Trophoblast cell (in vitro differentiated cells and primary cell): ENCODE measurements around the gene ATIC.

Experiments used
- DNase-seq, 2 donors: peaks; one replicate each; pipeline ENCODE4 v3.0.0-alpha.2; 2016
- H2AFZ ChIP-seq: 2 replicates; pipeline ENCODE4 v1.6.1; 2013; ENCODE audit warnings: low read length, moderate library complexity, mild to moderate bottlenecking; ENCODE audit not compliant: insufficient read depth, poor library complexity
- H2AK5ac ChIP-seq: 2 replicates; pipeline ENCODE4 v1.6.1; 2013; ENCODE audit warnings: mild to moderate bottlenecking, low read length
- H2BK120ac ChIP-seq: 2 replicates; pipeline ENCODE4 v1.6.1; 2013; ENCODE audit warnings: low read length, mild to moderate bottlenecking, moderate library complexity; ENCODE audit not compliant: insufficient read depth, poor library complexity
- H2BK12ac ChIP-seq: 2 replicates; pipeline ENCODE4 v1.6.1; 2013; ENCODE audit warnings: mild to moderate bottlenecking, low read length, moderate library complexity
- H2BK5ac ChIP-seq: 2 replicates; pipeline ENCODE4 v1.6.1; 2013; ENCODE audit warnings: low read length, low read depth, moderate library complexity, mild to moderate bottlenecking; ENCODE audit not compliant: poor library complexity
- H3K14ac ChIP-seq: 2 replicates; pipeline ENCODE4 v1.6.1; 2013; ENCODE audit warnings: mild to moderate bottlenecking, low read length
- H3K18ac ChIP-seq: 2 replicates; pipeline ENCODE4 v1.6.1; 2013; ENCODE audit warnings: mild to moderate bottlenecking, low read length
- H3K23ac ChIP-seq: 2 replicates; pipeline ENCODE4 v1.6.1; 2013; ENCODE audit warnings: low read length
- H3K27ac ChIP-seq: 2 replicates; pipeline ENCODE4 v1.5.1; 2013; ENCODE audit warnings: low read depth, mild to moderate bottlenecking, inconsistent platforms, low read length, moderate library complexity
- H3K27me3 ChIP-seq: 2 replicates; pipeline ENCODE4 v1.6.1; 2013; ENCODE audit warnings: inconsistent platforms, mild to moderate bottlenecking, low read length, moderate library complexity; ENCODE audit not compliant: insufficient read depth
- H3K36me3 ChIP-seq, 2 experiments: 1 replicate in 1 of 2; 2 replicates in 1 of 2; pipeline ENCODE4 v1.6.1; 2013; ENCODE audit warnings: low read length in 2 of 2, mild to moderate bottlenecking in 2 of 2, moderate library complexity in 1 of 2; ENCODE audit not compliant: insufficient read depth in 2 of 2, control insufficient read depth in 1 of 2
- H3K4ac ChIP-seq: 2 replicates; pipeline ENCODE4 v1.6.1; 2013; ENCODE audit warnings: low read depth, mild to moderate bottlenecking, low read length, moderate library complexity
- H3K4me1 ChIP-seq, 2 experiments: 1 replicate in 1 of 2; 2 replicates in 1 of 2; pipeline ENCODE4 v1.6.1; 2013; ENCODE audit warnings: low read length in 2 of 2, mild to moderate bottlenecking in 2 of 2, moderate library complexity in 1 of 2; ENCODE audit not compliant: insufficient read depth in 2 of 2, control insufficient read depth in 1 of 2
- H3K4me2 ChIP-seq: 2 replicates; pipeline ENCODE4 v1.6.1; 2013; ENCODE audit warnings: inconsistent platforms, mild to moderate bottlenecking, low read length, moderate library complexity
- H3K4me3 ChIP-seq: 2 replicates; pipeline ENCODE4 v1.5.1; 2013; ENCODE audit warnings: mild to moderate bottlenecking, low read depth, low read length, inconsistent platforms
- H3K79me1 ChIP-seq: one replicate; pipeline ENCODE4 v1.6.1; 2013; ENCODE audit warnings: low read length
- H3K79me2 ChIP-seq: 2 replicates; pipeline ENCODE4 v1.6.1; 2013; ENCODE audit warnings: low read length, mild to moderate bottlenecking; ENCODE audit not compliant: control insufficient read depth, insufficient read depth, poor library complexity
- H3K9ac ChIP-seq: 2 replicates; pipeline ENCODE4 v1.6.1; 2013; ENCODE audit warnings: mild to moderate bottlenecking, low read length
- H3K9me3 ChIP-seq: 2 replicates; pipeline ENCODE4 v1.6.1; 2013; ENCODE audit warnings: low read depth, mild to moderate bottlenecking, control low read depth, inconsistent platforms, low read length; ENCODE audit not compliant: insufficient read depth
- H4K12ac ChIP-seq: 2 replicates; pipeline ENCODE4 v1.6.1; 2013; ENCODE audit warnings: low read depth, mild to moderate bottlenecking, low read length, moderate library complexity
- H4K8ac ChIP-seq: 2 replicates; pipeline ENCODE4 v1.6.1; 2013; ENCODE audit warnings: low read depth, mild to moderate bottlenecking, low read length, moderate library complexity
- H4K91ac ChIP-seq: one replicate; pipeline ENCODE4 v1.6.1; 2013; ENCODE audit warnings: low read depth, mild to moderate bottlenecking, low read length, moderate library complexity
- WGBS: extraction: QIAGEN DNeasy Blood & Tissue Kit; methylation state at CpG from one replicate; pipeline ENCODE4 v1.1.7; 2013; ENCODE audit warnings: missing lambda C conversion rate; ENCODE audit not compliant: insufficient read length, insufficient coverage; ENCODE audit errors: extremely low coverage; 5-methylcytosine and 5-hydroxymethylcytosine counted together

ATIC gene

GRCh38 chr2:215328066-215328465 is 16.2 kb downstream of the ATIC start:
- Histone ChIP-seq H2BK5ac (peak overlapping the region; percentile 91), H3K79me2 (peaks cover 3% of the 10 kb centered on the region), H3K9ac (no peak overlapping the region), H3K4me2 (no peak overlapping the region), H3K27me3 (no peaks in the 10 kb centered on the region), H3K14ac (peak overlapping the region; percentile 96), H3K18ac (peak overlapping the region; percentile 97), H3K23ac (no peak overlapping the region), H4K8ac (peak overlapping the region; percentile 90), H3K4me1 (peaks cover 13 to 17% of the 10 kb centered on the region in 2 experiments), H4K91ac (peak overlapping the region; percentile 92), H2AK5ac (peak overlapping the region; percentile 59), H4K12ac (peak overlapping the region; percentile 74), H3K4me3 (no peak overlapping the region), H2BK12ac (peak overlapping the region; percentile 50), H3K79me1 (peaks cover 11% of the 10 kb centered on the region), H3K36me3 (peaks cover 15 to 27% of the 10 kb centered on the region in 2 experiments), H3K4ac (peak overlapping the region; percentile 96), H3K27ac (peak overlapping the region; percentile 75), H2AFZ (no peak overlapping the region), H3K9me3 (peaks cover 3% of the 10 kb centered on the region), H2BK120ac (peak overlapping the region; percentile 93)
- DNase-seq: peak; percentile 76 to 92
- WGBS: no CpG with 5 or more reads among the region's 5 CpGs

DNA sequence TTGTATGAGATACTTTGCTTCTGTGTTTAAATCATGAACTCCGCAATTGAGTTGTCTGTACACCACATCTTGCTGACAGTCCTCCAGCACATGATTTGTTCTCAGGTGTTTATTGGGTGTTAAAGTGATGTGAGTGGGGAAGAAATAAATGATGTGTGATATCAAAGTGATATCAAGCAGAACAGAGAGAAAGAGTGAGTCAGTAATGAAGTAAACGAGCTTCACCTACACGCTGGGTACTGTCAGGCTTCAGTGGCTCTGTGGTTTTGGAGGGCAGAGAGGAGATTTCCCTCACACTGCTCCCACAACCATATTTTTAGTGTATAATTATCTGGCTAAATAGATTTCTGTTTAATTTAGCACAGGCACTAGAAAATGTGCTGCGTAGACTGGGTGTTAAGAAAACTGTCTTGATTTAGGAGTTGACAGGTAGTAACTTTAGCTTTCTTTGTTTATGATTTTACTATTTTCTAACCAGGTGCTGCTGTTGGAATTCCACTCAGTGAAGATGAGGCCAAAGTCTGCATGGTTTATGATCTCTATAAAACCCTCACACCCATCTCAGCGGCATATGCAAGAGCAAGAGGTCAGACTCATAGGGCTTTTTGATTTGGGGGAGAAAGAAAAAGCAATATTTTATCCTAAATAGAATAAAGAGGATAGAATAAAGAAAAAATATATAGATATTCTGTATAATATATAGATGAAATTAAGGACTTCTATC is 21.2 kb downstream of the ATIC start:
- Histone ChIP-seq H3K9me3 (no peaks in the 10 kb centered on the region), H2AFZ (no peak overlapping the region), H2BK5ac (no peak overlapping the region), H3K23ac (no peak overlapping the region), H2AK5ac (no peak overlapping the region), H3K36me3 (peaks cover 16 to 20% of the 10 kb centered on the region in 2 experiments), H2BK12ac (no peak overlapping the region), H3K79me1 (peaks cover 8% of the 10 kb centered on the region), H2BK120ac (no peak overlapping the region), H4K8ac (no peak overlapping the region), H3K4me3 (no peak overlapping the region), H3K18ac (no peak overlapping the region), H3K9ac (no peak overlapping the region), H4K91ac (no peak overlapping the region), H3K27me3 (no peaks in the 10 kb centered on the region), H3K4me1 (peaks cover 5 to 6% of the 10 kb centered on the region in 2 experiments), H4K12ac (no peak overlapping the region), H3K4ac (no peak overlapping the region), H3K14ac (no peak overlapping the region), H3K4me2 (no peak overlapping the region), H3K79me2 (peaks cover 3% of the 10 kb centered on the region), H3K27ac (no peak overlapping the region)
- no peak for DNase-seq
- no CpG with 5 or more reads among the region's 5 CpGs for WGBS

- no peaks in the 10 kb centered on the region for H3K79me1 ChIP-seq
- no peaks in the 10 kb centered on the region for H3K9me3 ChIP-seq
- H3K4me1 ChIP-seq: no peaks in the 10 kb centered on the region
- no peak overlapping the region for H3K18ac ChIP-seq
- H2BK5ac ChIP-seq: no peak overlapping the region
- H3K23ac ChIP-seq: no peak overlapping the region
- H3K4ac ChIP-seq: no peak overlapping the region
- no peak overlapping the region for H3K4me3 ChIP-seq
- no peak overlapping the region for H3K27ac ChIP-seq
- peaks cover 16 to 33% of the 10 kb centered on the region in 2 experiments for H3K36me3 ChIP-seq
- no peaks in the 10 kb centered on the region for H3K27me3 ChIP-seq
- no CpG with 5 or more reads among the region's 7 CpGs for WGBS
- H3K79me2 ChIP-seq: peaks cover 1% of the 10 kb centered on the region
- H4K8ac ChIP-seq: no peak overlapping the region
- no peak for DNase-seq
- H3K4me2 ChIP-seq: no peak overlapping the region
- H3K9ac ChIP-seq: no peak overlapping the region
- no peak overlapping the region for H4K91ac ChIP-seq
- no peak overlapping the region for H2BK12ac ChIP-seq
- no peak overlapping the region for H4K12ac ChIP-seq
- no peak overlapping the region for H2AK5ac ChIP-seq
- H2AFZ ChIP-seq: no peak overlapping the region
- no peak overlapping the region for H2BK120ac ChIP-seq
- no peak overlapping the region for H3K14ac ChIP-seq
Measured at GRCh38 chr2:215338883-215339679, 27.2 kb downstream of the ATIC start.

DNA sequence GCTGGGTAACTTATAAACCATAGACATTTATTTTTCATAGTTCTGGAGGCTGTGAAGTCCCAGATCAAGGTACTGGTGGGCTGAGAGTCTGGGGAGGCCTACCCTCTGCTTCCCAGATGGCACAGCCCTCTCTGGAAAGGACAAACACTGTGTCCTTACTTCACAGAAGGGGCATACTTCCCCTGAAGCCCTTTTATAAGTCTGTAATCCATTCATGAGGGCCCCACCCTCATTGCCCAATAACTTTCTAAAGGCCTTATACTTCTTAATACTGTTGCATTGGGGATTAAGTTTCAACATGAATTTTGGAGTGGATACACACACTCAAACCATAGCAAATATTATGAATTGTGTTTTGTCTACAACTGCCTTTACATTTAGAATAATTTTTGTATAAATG is 36.0 kb downstream of the ATIC start:
- Histone ChIP-seq H3K4me3 (no peak overlapping the region), H3K27me3 (no peaks in the 10 kb centered on the region), H3K4ac (no peak overlapping the region), H3K4me1 (peaks cover 0 to 2% of the 10 kb centered on the region in 2 experiments), H3K79me1 (no peaks in the 10 kb centered on the region), H4K91ac (no peak overlapping the region), H2BK120ac (no peak overlapping the region), H3K18ac (no peak overlapping the region), H3K27ac (no peak overlapping the region), H2BK12ac (no peak overlapping the region), H2AK5ac (no peak overlapping the region), H3K79me2 (no peaks in the 10 kb centered on the region), H2AFZ (no peak overlapping the region), H3K14ac (no peak overlapping the region), H2BK5ac (no peak overlapping the region), H3K36me3 (peaks cover 24 to 38% of the 10 kb centered on the region in 2 experiments), H3K23ac (no peak overlapping the region), H4K12ac (no peak overlapping the region), H3K4me2 (no peak overlapping the region), H4K8ac (no peak overlapping the region), H3K9me3 (no peaks in the 10 kb centered on the region), H3K9ac (no peak overlapping the region)
- DNase-seq: no peak
